ENCODE data around the gene MYOF.

DNA sequence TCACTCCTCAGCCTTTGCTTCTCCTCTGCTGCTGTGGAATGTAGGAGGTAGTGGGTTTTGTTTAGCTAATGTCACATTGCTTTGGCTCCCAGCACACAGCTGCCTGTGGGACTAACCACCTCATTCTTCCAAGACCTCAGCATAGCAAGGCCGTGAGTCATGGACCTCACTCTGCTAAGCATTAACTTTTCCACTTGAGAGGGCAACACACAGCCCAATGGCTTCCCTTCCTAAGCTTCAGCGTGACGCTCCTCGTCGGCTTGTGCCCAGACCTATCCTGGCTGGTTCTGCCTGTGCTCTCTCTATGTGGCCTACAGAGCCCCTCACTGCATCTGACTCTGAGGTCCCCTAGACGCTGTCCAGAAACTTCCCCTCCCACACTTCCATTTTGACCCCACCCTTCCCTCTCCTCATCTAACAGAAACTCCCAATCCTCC is 23.3 kb downstream of the MYOF start:
- TF ChIP-seq EZH2phosphoT487 (IDR thresholded peaks at IDR 0.05; ENCODE audit: insufficient read depth, low read depth) (no peak), EZH2 (IDR thresholded peaks at IDR 0.05; ENCODE audit: insufficient read depth, poor library complexity, severe bottlenecking) (no peak)
